H1 (cell line): Measurements from ENCODE around the gene DSTN. TPM values are rescaled to one million over a fixed set of nuclear protein-coding genes. Genes with fewer than 3 reads are reported as not detected.

Experiments used
- SP2 ChIP-seq: IDR thresholded peaks from 2 replicates; pipeline ENCODE4 v1.6.1; 2012; ENCODE audit warnings: mild to moderate bottlenecking, low read length, inconsistent platforms
- TAF7 ChIP-seq: optimal IDR thresholded peaks from 2 replicates; pipeline ENCODE3; 2011; ENCODE audit warnings: low read depth, mild to moderate bottlenecking, inconsistent platforms, low read length, moderate library complexity, borderline replicate concordance
- polyA plus RNA-seq, 7 experiments: library from polyadenylated mRNA; depleted of rRNA in 3 of 7; stranded (reverse) in 5 of 7; unstranded in 2 of 7; fragments of >200 nt in 5 of 7; fragments of 200-250 nt in 2 of 7; gene quantifications; 1 replicate in 5 of 7; 2 replicates in 1 of 7; 4 replicates in 1 of 7; pipeline versions ENCODE4 v1.2.1 to v1.2.3, GENCODE V29; 2011 to 2013; ENCODE audit warnings: missing spikeins in 2 of 7, mixed read lengths in 2 of 7
- total RNA-seq: library from RNA; stranded (reverse); fragmentation: NEBNext Ultra II Directional; extraction: Animal tissue kit (Norgen Biotek cat#: 25700); gene quantifications from 2 replicates; pipeline ENCODE4 v1.2.1, GENCODE V29; 2021

The DSTN gene
- total and polyA plus RNA-seq, 2 of the 8 experiments (the other 6 are each of a cell fraction or from before 2014, with no cell fraction given), result 43.3 to 208 TPM

GRCh38 chr20:17638835-17639407 lies 69.0 kb downstream of the DSTN start (continued):
- no peak for TF ChIP-seq SP2
- TF ChIP-seq TAF7, result no peak
- TF ChIP-seq, all 59 proteins: peak for 0
